Adipose tissue (tissue), 3 donors: Measurements from ENCODE around the gene SOX11. TPM values are rescaled to one million over a fixed set of nuclear protein-coding genes. Genes with fewer than 3 reads are reported as not detected.

ENCODE experiments used
- H3K27ac ChIP-seq: one replicate; pipeline ENCODE4 v1.5.1; 2013; ENCODE audit warnings: low read depth, low read length
- WGBS, 3 donors: extraction: QIAGEN DNeasy Blood & Tissue Kit; methylation state at CpG; one replicate each; pipeline ENCODE4 v1.1.7; 2013; 5-methylcytosine and 5-hydroxymethylcytosine counted together
- polyA plus RNA-seq, 3 donors: library from polyadenylated mRNA; stranded (reverse); fragments of 200-250 nt; gene quantifications; one replicate each; pipeline ENCODE4 v1.2.3, GENCODE V29; 2013
- donor health status: healthy with polysubstance abuse.
- donor health status: Bipolar disorder and iron deficiency.
- donor health status: healthy.

Gene SOX11
- polyA plus RNA-seq, 3 donors = not detected

DNA sequence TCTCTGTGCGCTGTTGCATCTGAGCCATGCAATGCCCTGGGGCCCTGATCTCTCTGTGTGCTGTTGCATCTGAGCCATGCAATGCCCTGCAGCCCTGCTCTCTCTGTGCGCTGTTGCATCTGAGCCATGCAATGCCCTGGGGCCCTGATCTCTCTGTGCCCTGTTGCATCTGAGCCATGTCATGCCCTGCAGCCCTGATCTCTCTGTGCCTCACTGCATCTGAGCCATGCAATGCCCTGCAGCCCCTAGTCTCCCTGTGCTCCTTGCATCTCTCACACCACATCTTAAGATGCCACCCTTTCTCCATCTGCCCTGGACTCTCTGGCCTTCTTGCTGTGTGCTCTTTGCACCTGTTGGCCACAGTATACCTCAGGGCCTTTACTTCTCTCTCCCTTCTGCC lies 56.2 kb downstream of the SOX11 start:
- H3K27ac ChIP-seq = no peak overlapping the region
- WGBS, 3 donors = 95 to 100% (median 96%) methylated on average over 2 of the region's 2 CpGs

DNA sequence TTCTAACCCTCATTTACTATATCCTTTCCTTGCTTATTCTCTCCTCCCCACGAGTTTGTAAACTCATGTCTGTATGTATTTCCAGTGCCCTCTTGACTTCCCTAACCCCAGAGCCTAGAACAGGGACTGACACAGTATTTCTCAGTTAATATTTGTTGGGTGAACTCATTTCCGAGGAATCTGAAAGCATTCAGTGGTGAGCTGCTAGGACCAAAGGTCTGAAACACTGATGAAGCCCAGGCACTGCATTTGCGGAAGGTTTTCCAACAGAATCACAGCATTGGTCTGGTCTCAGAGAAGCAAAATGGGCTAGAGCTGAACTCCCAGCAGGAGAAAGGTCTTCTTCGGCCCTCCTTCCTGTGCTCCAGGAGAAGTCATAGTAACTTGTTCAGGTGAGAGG lies 56.8 kb downstream of the SOX11 start:
- no peak overlapping the region for H3K27ac ChIP-seq
- whole genome bisulfite sequencing, 3 donors = 70 to 81% (median 77%) methylated on average over 4 of the region's 4 CpGs

DNA sequence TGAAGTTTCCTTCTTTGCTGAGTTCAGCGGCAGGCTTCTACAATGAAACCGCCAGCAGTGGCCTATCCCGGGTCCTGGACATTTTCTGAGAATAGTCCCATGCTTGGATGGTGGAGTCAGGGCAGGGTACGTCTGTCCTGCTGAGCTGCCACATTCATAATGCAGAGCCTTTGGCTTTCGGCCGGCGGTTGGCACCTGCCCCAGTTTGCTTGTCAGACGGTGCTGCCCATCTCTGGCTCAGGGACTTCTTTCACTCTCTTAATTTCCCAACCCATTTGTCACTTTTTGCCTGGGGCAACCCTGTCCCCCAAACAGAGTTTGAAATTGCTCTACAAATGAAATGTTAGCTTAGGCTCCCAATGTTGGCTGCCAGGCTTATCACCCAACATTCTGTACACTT lies 57.2 kb downstream of the SOX11 start:
- 80 to 90% (median 89%) methylated on average over 8 of the region's 8 CpGs for WGBS, 3 donors
- no peak overlapping the region for H3K27ac ChIP-seq
